GM18519 (cell line): ENCODE measurements around the gene ANKRD36B.
"Not testable (repeated sequence)": the region's sequence is repeated elsewhere in the genome, so short reads cannot be mapped to it uniquely, and the experiment has no call there.

ENCODE experiments used
- ATAC-seq: cut with Tn5 transposase; IDR thresholded peaks from one replicate; pipeline ENCODE4 v1.9.1; 2021; ENCODE audit warnings: mild to moderate bottlenecking, moderate library complexity; ENCODE audit not compliant: unreplicated experiment, low FRiP score

Gene ANKRD36B

DNA sequence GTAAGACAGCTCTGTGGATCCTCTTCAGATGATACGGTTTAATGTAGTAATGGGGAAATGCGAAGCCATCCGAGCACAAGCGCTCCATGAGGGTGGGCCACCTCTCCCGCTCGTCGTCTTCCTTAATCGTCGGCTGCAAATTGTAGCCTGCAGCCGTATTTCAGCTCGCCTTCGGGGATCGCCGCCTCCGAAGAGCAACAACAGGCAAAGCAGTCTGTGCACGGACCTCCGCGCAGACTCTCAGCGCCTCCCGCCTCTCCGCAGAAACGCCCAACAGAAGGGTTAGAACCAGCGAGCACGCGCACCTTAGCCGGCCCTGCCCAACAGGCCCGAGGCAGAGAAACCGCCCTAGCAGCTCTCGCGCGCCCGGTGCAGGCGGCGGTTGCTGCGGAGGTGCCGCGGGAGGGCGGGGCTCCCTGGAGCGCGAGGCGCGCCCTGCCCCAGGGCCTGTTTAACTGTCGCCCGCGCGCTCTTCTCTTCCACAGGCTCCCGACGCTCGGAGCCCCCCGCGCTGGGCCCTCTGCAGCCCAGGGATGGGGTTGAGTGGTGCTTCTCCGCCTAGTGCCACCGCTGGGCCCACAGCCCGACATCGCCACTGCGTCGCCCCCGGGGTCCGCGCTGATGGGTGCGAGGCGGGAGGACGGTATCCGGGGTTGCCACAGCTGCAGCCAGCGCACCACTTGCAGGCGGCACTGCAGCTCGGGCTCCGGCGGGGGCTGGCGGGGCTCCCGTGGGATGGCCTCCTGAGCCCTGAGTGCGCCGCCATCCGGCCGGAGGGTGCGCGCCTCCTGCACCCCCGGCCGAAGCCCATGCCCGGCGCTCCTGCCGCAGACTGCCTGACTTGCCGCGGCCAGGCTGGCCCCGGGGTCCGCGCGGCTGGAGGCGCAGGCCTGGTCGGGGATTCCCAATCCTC, at the start of gene ANKRD36B:
Gene ANKRD36B (minus strand): TSS at position 280 of the 913 bp plus-strand sequence. CDS start 192 bp downstream, at position 88.
- peak; percentile 39 for ATAC-seq

DNA sequence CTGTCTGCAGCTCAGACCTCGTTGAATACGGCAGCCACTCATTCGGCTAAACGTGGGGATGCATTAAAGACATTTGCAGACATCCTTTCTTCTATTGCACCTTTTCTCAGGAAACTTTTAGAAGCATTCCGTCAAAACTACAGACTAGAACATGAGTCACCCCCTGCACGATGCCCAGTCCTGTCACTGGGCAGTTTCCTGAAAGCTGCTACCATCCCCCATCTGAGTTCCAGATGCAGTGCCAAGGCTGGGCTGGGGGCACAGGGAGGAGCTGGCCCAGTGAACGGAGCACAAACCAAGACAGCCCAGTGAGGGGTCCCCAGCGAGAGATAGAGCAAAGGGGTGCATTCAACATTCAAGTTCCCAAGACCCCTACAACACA, 36.4 kb upstream of the ANKRD36B start:
- ATAC-seq: not testable (repeated sequence)

DNA sequence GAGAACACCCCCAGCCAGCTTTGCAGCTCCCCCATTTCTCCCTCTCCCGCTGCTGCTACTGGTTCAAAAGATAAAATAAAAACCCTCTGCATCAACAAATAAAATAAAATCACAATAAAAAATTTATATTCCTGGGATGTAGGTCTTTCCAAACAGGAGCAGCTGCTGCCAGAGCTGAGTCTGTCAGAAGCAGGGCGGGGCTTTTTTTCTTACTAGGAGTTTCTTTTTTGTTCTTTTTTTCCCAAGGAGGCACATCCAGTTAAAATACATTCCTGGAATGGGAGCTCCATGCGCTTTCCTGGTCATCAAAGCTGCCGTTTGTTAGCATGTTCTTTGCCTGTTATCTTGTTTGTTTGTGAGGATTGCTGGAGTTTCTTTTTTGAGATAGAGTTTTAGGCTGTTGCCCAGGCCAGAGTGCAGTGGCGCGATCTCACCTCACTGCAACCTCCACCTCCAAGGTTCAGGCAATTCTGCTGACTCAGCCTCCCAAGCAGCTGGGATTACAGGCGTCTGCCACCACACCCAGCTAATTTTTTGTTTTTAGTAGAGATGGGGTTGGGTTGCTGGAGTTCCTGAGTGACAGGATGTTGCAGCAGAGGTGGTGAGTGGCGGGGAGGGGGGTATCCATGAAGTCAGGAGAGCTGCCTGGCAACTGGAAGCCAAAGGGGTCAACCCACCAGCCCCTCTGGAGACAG, 35.8 kb upstream of the ANKRD36B start:
- not testable (repeated sequence) for ATAC-seq

DNA sequence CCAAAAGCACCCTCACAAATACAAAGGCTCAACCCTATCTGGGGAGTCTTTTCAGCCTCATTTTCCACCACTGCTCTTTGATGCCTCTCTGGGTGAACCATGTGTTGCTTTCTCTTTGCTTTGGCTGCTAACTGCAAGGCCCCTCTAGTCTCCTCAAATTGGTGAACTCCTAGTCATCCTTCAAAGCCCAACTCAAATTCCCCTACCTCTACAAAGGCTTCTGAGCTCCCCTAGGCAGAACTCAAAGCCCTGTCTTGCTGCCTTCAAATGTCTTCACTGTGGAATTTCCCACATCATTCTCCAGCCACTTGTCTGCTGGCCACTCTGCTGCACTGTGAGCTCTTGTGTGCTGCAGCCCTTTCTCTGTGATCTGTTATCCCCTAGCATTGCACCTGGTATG, 33.3 kb upstream of the ANKRD36B start:
- not testable (repeated sequence) for ATAC-seq

DNA sequence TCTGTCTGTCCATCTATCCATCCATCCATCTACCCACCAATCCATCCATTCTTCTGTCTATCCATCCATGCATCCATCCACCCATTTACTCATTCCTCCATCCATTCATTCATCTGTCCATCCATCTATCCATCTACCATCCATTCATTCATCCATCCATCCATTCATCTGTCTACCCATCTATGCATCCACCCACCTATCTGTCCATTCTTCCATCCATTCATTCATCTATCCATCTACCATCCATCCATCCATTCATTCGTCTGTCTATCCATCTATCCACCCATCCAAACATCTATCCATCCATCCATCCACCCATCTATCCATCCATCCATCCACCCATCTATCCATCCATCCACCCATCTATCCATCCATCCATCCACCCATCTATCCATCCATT, 30.8 kb upstream of the ANKRD36B start:
- not testable (repeated sequence) for ATAC-seq

DNA sequence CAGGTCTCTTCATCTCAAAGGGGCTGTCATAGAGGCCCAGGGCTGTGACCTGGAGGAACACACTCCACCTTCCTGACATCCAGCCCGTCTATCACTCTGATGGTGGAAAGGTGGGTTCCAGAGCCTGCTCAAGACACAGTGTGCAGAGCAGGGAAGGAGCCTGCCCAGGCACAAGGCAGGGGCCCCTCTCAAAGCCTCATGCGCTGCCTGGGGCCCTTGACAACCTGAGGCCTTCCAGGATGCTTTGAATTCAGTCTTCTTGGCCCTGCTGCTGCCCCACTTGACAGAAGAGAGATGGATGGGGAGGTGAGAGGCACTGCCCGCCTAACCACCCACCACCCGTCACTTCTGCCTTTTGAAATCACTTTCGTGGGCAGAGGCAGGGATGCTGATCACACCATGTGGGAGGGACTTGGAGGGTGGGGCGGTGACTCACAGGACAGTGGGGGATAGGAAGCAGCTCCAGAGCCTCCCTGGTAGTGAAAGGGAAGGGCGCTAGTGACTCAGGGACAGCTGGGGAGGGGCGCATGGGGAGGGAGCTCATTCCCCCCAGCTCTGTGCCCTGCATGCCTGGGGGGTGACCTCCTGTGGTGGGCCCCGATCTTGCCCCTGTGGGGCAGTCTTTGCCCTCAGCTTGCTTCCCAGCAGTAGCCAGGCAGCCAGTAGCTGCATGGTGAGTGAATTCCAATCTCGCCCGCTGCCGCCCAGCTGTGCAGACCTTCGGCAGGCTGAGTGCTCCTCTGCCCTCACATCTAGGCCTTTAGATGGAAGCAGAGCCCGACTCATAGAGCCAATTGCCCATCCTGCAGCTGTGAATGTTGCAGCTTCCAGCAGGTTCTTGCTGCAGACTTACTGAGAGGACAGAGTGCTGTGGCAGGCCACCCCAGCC, 29.5 kb upstream of the ANKRD36B start:
- ATAC-seq: not testable (repeated sequence)

DNA sequence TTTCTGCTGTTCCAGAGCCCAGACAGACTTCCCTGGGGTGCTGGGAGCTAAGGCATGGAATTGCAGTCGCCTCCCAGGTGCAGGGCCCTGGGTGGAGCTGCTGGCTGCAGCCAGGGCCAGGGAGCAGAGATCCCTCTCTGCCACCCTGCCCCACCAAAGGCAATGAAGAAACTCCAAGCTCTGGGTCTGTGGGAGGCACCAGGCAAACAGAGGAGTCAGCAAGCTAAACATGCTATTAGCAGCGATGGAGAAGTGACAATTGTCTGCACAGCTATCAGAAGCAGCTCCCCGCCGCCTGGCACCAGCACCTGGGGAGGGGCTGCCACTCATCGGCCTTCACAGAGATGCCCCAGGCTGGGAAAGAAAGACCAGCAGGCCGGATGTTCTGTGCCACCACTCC, 28.2 kb upstream of the ANKRD36B start:
- no peak for ATAC-seq

DNA sequence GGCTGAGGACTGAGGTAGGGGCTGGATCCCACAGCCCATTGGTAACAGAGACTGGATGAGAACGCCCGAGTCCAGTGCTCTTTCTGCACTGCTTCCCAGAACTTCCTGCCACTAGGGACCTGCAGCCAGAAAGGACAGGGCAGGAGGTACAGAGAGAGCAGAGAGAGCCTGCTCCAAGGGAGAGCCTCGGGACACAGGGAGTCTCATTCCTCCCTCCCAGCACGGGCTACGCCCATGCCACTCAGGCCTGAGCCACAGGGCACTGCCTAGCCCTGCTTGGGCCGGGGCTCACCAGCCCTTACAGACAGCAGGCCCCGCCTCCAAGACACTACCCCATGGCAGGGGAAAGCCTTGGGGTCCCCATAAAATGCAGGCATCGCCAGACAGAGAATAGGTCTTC, 26.1 kb upstream of the ANKRD36B start:
- not testable (repeated sequence) for ATAC-seq

DNA sequence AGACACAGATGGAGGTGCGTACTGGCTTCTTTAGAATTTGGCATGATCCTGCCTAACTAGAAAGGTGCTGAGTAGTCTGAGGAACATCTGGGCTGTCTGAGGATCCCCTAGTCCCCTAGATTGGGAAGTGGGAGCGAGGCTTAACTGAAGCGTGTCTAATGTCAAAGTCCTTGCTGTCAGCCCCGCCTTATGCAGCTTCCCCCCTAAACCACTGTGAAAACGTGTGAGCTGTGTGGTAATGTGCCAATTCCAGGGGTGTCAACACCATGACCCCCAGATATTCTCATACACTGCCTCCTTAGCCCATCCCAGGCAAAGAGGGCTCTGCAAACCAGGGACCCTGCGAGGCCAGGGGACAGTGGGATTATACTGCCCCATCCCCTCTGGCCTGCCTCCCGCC, 22.2 kb upstream of the ANKRD36B start:
- not testable (repeated sequence) for ATAC-seq

DNA sequence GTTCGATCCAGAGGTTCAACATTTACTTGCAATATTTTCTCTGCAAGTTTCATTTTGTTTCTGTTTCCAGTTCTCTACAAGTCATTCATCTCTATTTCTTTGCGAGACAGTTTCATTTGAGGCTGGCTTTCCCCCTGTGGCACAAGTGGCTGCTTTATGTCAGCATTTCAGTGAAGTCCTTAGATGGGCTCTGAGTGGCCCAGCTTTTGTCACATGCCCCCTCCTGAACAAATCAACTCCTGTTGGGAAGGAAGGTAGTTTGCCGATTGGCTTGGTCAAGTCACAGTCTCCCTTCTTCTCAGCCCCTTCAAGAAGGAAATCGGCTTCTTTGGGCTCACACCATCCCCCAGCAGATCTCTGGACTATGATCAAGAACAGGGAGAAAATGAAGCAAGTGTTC, 19.1 kb upstream of the ANKRD36B start:
- not testable (repeated sequence) for ATAC-seq

DNA sequence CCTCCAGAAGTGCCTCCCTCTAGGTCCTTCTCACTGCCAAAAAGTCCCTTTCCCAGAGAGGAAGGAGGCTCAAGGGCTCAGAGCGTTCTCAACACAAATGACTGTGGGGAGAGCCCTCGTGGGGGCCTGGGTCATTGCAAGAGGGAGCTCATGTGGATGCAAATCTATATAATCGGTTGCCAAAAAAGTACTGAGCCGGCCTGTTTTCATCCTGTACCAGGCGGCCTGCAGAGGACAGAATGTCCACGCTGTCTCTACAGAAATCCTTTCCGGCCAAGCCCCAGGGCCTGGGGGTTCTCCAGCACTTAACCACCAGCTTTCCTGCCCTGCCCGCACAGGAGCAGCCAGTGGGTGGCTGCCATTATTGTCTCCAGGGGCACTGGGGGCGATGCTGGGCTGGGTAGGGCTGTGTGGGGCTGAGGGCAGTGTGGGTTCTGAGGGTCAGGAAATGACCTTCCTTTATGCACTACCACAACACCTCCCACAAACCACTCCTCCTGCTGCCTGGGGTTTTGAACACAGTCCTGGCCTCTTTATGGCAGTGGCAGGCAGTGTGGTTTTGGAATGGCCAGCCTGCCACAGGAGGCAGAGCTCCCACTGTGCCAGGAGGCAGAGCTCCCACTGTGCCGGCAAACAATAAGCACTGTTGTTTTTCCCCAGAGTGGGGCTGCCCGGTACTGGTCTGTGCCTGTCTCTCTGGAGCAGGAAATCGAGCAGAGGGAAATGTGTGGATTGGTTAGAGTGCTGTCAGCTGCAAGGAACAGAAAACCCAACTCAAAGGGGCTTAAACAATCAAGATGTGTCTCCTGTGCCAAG, 16.1 kb upstream of the ANKRD36B start:
- not testable (repeated sequence) for ATAC-seq

DNA sequence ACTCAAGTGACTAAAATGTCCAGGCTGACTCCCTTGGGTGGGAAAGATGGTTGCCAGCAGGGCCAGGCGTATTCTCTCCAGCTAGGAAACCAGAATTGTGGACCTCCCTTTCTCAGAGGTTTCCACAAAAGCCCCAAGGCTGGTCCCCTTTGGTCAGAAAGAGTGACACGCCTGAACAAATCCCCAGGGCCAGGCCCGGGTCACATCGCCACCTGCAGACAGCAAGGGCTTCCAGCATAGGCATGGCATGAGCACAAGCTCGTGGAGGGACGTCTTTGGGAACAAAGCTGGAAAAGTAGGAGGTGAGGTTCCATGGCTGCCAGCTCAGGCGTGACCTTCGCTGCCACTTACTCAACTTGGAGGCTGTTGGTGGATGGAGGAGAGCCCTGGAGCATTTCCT, 15.4 kb upstream of the ANKRD36B start:
- not testable (repeated sequence) for ATAC-seq

DNA sequence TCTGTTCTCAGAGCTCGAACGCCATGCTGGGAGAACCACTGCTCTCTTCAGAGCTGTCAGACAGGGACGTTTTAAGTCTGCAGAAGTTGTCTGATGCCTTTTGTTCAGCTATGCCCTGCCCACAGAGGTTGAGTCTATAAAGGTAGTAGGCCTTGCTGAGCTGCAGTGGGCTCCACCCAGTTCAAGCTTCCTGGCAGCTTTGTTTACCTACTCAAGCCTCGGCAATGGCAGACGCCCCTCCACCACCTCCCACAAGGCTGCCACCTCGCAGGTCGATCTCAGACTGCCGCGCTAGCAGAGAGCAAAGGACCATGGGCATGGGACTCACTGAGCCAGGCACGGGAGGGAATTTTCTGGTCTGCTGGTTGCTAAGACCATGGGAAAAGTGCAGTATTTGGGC, 11.9 kb upstream of the ANKRD36B start:
- not testable (repeated sequence) for ATAC-seq

DNA sequence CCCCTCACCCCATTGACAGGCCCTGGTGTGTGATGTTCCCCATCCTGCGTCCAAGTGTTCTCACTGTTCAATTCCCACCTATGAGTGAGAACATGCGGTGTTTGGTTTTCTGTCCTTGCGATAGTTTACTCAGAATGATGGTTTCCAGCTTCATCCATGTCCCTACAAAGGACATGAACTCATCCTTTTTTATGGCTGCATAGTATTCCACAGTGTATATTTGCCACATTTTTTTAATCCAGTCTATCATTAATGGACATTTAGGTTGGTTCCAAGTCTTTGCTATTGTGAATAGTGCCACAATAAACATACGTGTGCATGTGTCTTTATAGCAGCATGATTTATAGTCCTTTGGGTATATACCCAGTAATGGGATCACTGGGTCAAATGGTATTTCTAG, 6.5 kb upstream of the ANKRD36B start:
- ATAC-seq: not testable (repeated sequence)

DNA sequence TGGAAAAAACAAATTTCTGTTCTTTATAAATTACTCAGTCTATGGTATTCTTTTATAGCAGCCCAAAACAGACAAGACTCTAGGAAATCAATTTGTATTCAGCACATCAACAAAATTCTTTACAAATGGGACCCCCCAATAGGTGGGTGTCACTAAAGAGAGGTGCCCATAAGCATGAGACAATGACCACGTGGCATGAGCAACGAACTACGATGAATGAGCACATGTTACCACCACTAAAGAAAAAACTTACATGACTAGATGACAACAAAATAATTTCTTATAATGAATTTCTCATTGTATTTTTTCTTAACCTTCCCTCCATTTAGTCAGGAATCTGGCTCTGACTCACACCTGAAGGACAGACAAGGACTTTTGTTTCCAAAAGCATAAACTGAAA, 3.8 kb upstream of the ANKRD36B start:
- ATAC-seq: not testable (repeated sequence)

DNA sequence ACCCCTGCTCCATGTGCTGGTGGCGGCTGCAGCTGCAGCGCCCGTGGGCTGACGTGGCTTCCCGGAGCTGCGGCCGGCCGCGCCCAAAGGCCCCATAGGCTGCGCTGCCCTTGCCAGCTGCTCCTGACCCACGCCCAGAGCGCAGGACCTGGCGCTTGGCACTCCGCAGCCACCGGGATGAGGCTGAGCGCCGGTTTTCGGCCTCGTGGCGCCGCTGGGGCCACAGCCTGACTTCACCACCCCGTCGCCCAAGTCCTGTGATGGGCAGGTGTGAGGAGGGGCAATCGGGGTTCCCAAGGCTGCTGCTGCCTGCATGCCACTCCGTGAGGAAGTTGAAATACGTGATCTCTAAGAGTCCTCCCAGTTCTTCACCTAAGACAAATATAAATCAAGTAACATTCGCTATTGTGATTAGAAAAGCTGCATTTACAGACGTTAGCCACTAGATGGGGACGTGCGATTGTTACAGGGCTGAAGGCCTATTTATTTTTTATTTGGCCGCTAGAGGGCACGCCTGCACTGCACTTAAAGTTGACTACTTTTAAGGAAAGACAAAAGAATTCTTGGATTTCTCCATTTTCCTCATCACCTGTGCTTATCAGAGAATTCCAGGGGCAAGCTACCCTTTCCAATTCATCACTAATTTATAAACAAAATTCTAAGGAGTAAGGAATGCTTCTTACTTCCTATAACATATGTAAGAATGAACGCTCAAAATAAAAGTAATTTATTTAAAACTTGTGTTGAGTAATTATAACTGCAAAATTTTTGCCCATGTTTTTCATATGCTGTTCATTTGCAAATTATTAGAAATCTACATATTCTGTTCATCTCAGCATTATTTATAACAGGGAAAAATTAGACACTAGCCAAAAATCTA, 1.1 kb upstream of the ANKRD36B start:
- peak; percentile 43 for ATAC-seq

DNA sequence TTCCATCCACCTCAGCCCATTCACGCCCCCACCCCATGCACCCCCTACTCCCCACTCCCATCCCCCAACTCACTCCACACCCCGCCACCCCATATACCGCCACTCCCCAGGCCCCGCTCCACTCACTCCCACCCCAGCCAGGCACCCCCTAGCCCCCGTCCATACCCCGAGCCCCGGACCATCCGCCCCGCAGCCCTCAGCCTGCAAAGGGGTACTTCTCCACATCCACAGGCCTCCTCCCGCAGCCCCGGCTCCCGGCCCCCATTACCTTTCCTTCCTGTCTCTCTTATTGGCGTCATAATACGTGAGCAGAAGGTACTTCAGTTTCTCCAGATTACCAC, 450 bp downstream of the ANKRD36B start:
- ATAC-seq: peak; percentile 8

DNA sequence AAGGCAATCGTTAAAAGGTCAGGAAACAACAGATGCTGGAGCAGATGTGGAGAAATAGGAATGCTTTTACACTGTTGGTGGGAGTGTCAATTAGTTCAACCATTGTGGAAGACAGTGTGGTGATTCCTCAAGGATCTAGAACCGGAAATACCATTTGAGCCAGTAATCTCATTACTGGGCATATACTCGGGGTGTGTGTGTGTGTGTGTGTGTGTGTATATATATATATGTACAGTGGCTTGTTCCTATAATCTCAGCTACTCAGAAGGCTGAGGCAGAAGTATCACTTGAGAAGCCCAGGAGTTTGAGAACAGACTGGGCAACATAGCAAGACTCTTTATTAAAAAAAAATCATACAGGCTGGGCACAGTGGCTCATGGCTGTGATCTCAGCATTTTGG, 24.0 kb downstream of the ANKRD36B start:
- not testable (repeated sequence) for ATAC-seq

DNA sequence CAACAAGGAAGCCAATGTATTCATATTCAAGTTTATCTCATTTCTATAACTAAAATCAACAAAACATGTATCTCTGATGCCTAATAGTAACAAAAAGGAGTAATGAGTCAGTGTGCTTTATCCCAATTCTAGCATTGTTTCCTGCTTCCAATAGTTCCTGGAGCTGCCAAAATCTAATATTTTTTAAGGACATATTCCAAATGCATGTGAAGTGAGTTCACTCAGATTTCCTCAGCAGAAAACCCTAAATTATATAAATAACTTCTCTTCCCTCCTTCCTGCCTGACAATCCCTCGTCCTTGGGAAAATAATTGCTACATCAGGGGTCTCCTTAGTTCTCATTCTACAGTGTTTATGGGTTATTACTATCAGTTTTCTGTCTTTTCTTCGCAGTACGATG, 37.3 kb downstream of the ANKRD36B start:
- not testable (repeated sequence) for ATAC-seq
